ENCODE results near the gene CBLL1. TPM values are rescaled to one million over a fixed set of nuclear protein-coding genes. Genes with fewer than 3 reads are reported as not detected.

CBLL1 gene
- total RNA-seq, 1 experiment from 2014 or later: 35.0 TPM

GRCh38 chr7:107779647-107780099 is 35.7 kb downstream of the CBLL1 start:
- H2AFZ ChIP-seq (ENCODE audit: low read length): no peak overlapping the region
- no peak overlapping the region for H3K4me2 ChIP-seq (ENCODE audit: low read depth, low read length, poor library complexity, severe bottlenecking)
- H4K20me1 ChIP-seq (ENCODE audit: insufficient read depth, low read depth, low read length): no peaks in the 10 kb centered on the region
- no peak for DNase-seq
- no peaks in the 10 kb centered on the region for H3K9me2 ChIP-seq (replicated peaks; ENCODE audit: insufficient read depth, low read length)
- H3K36me3 ChIP-seq (ENCODE audit: insufficient read depth, low read length): no peaks in the 10 kb centered on the region
- H3K4me1 ChIP-seq (ENCODE audit: low read length): no peaks in the 10 kb centered on the region
- H3K27me3 ChIP-seq (ENCODE audit: low read length): no peaks in the 10 kb centered on the region
- H3K9ac ChIP-seq (ENCODE audit: low read length): no peak overlapping the region
- H3K27ac ChIP-seq (ENCODE audit: low read length): no peak overlapping the region
- no peaks in the 10 kb centered on the region for H3K9me3 ChIP-seq (ENCODE audit: low read length)
- H3K4me3 ChIP-seq (ENCODE audit: low read length): no peak overlapping the region
- H3K79me2 ChIP-seq (ENCODE audit: low read length): no peaks in the 10 kb centered on the region

- H2AFZ ChIP-seq (ENCODE audit: low read length): no peak overlapping the region
- DNase-seq: no peak
- no peaks in the 10 kb centered on the region for H4K20me1 ChIP-seq (ENCODE audit: insufficient read depth, low read depth, low read length)
- no peaks in the 10 kb centered on the region for H3K9me3 ChIP-seq (ENCODE audit: low read length)
- H3K79me2 ChIP-seq (ENCODE audit: low read length): no peaks in the 10 kb centered on the region
- no peaks in the 10 kb centered on the region for H3K27me3 ChIP-seq (ENCODE audit: low read length)
- H3K4me1 ChIP-seq (ENCODE audit: low read length): no peaks in the 10 kb centered on the region
- no peak overlapping the region for H3K4me2 ChIP-seq (ENCODE audit: low read depth, low read length, poor library complexity, severe bottlenecking)
- no peak overlapping the region for H3K4me3 ChIP-seq (ENCODE audit: low read length)
- H3K27ac ChIP-seq (ENCODE audit: low read length): no peak overlapping the region
- H3K9ac ChIP-seq (ENCODE audit: low read length): no peak overlapping the region
- H3K36me3 ChIP-seq (ENCODE audit: insufficient read depth, low read length): no peaks in the 10 kb centered on the region
- H3K9me2 ChIP-seq (replicated peaks; ENCODE audit: insufficient read depth, low read length): no peaks in the 10 kb centered on the region
These were observed 38.4 kb downstream of the CBLL1 start for GRCh38 chr7:107782374-107782773.

GRCh38 chr7:107783648-107784047 is 39.7 kb downstream of the CBLL1 start:
- no peak overlapping the region for H2AFZ ChIP-seq (ENCODE audit: low read length)
- H3K4me3 ChIP-seq (ENCODE audit: low read length): no peak overlapping the region
- no peaks in the 10 kb centered on the region for H3K36me3 ChIP-seq (ENCODE audit: insufficient read depth, low read length)
- no peaks in the 10 kb centered on the region for H3K9me2 ChIP-seq (replicated peaks; ENCODE audit: insufficient read depth, low read length)
- H3K4me1 ChIP-seq (ENCODE audit: low read length): no peaks in the 10 kb centered on the region
- no peak overlapping the region for H3K27ac ChIP-seq (ENCODE audit: low read length)
- no peaks in the 10 kb centered on the region for H3K9me3 ChIP-seq (ENCODE audit: low read length)
- no peak overlapping the region for H3K4me2 ChIP-seq (ENCODE audit: low read depth, low read length, poor library complexity, severe bottlenecking)
- no peak overlapping the region for H3K9ac ChIP-seq (ENCODE audit: low read length)
- no peaks in the 10 kb centered on the region for H4K20me1 ChIP-seq (ENCODE audit: insufficient read depth, low read depth, low read length)
- DNase-seq: no peak
- no peaks in the 10 kb centered on the region for H3K79me2 ChIP-seq (ENCODE audit: low read length)
- no peaks in the 10 kb centered on the region for H3K27me3 ChIP-seq (ENCODE audit: low read length)

- no peak overlapping the region for H3K4me3 ChIP-seq (ENCODE audit: low read length)
- H3K4me1 ChIP-seq (ENCODE audit: low read length): no peaks in the 10 kb centered on the region
- 0 out of 2 replicates have a peak, but pooled peaks cover 2% of the 10 kb centered on the region for H3K27me3 ChIP-seq (ENCODE audit: low read length)
- H3K9me2 ChIP-seq (replicated peaks; ENCODE audit: insufficient read depth, low read length): no peaks in the 10 kb centered on the region
- H3K79me2 ChIP-seq (ENCODE audit: low read length): no peaks in the 10 kb centered on the region
- no peak overlapping the region for H2AFZ ChIP-seq (ENCODE audit: low read length)
- H4K20me1 ChIP-seq (ENCODE audit: insufficient read depth, low read depth, low read length): no peaks in the 10 kb centered on the region
- no peaks in the 10 kb centered on the region for H3K9me3 ChIP-seq (ENCODE audit: low read length)
- no peak for DNase-seq
- H3K4me2 ChIP-seq (ENCODE audit: low read depth, low read length, poor library complexity, severe bottlenecking): no peak overlapping the region
- H3K9ac ChIP-seq (ENCODE audit: low read length): no peak overlapping the region
- no peaks in the 10 kb centered on the region for H3K36me3 ChIP-seq (ENCODE audit: insufficient read depth, low read length)
- no peak overlapping the region for H3K27ac ChIP-seq (ENCODE audit: low read length)
These were observed 41.2 kb downstream of the CBLL1 start for GRCh38 chr7:107785170-107785569.

GRCh38 chr7:107785926-107786325 is 42.0 kb downstream of the CBLL1 start:
- Histone ChIP-seq H3K4me1 (ENCODE audit: low read length) (no peaks in the 10 kb centered on the region), H3K9me3 (ENCODE audit: low read length) (no peaks in the 10 kb centered on the region), H3K4me2 (ENCODE audit: low read depth, low read length, poor library complexity, severe bottlenecking) (no peak overlapping the region), H3K4me3 (ENCODE audit: low read length) (no peak overlapping the region), H4K20me1 (ENCODE audit: insufficient read depth, low read depth, low read length) (no peaks in the 10 kb centered on the region), H2AFZ (ENCODE audit: low read length) (no peak overlapping the region), H3K36me3 (ENCODE audit: insufficient read depth, low read length) (no peaks in the 10 kb centered on the region), H3K27me3 (ENCODE audit: low read length) (0 out of 2 replicates have a peak, but pooled peaks cover 2% of the 10 kb centered on the region), H3K9me2 (replicated peaks; ENCODE audit: insufficient read depth, low read length) (no peaks in the 10 kb centered on the region), H3K9ac (ENCODE audit: low read length) (no peak overlapping the region), H3K27ac (ENCODE audit: low read length) (no peak overlapping the region), H3K79me2 (ENCODE audit: low read length) (no peaks in the 10 kb centered on the region)
- DNase-seq: no peak

- Histone ChIP-seq H3K4me2 (ENCODE audit: low read depth, low read length, poor library complexity, severe bottlenecking) (no peak overlapping the region), H3K9me2 (replicated peaks; ENCODE audit: insufficient read depth, low read length) (no peaks in the 10 kb centered on the region), H2AFZ (ENCODE audit: low read length) (no peak overlapping the region)
These were observed 44.3 kb downstream of the CBLL1 start for GRCh38 chr7:107788216-107788615.

GRCh38 chr7:107788662-107789061 is 44.7 kb downstream of the CBLL1 start:
- Histone ChIP-seq H3K9me2 (replicated peaks; ENCODE audit: insufficient read depth, low read length) (no peaks in the 10 kb centered on the region), H3K4me2 (ENCODE audit: low read depth, low read length, poor library complexity, severe bottlenecking) (no peak overlapping the region), H3K9me3 (ENCODE audit: low read length) (no peaks in the 10 kb centered on the region), H2AFZ (ENCODE audit: low read length) (no peak overlapping the region), H3K27me3 (ENCODE audit: low read length) (0 out of 2 replicates have a peak, but pooled peaks cover 2% of the 10 kb centered on the region), H3K9ac (ENCODE audit: low read length) (no peak overlapping the region), H3K36me3 (ENCODE audit: insufficient read depth, low read length) (no peaks in the 10 kb centered on the region), H4K20me1 (ENCODE audit: insufficient read depth, low read depth, low read length) (no peaks in the 10 kb centered on the region), H3K79me2 (ENCODE audit: low read length) (no peaks in the 10 kb centered on the region), H3K27ac (ENCODE audit: low read length) (no peak overlapping the region), H3K4me1 (ENCODE audit: low read length) (no peaks in the 10 kb centered on the region), H3K4me3 (ENCODE audit: low read length) (no peak overlapping the region)
- no peak for DNase-seq

More at GRCh38 chr7:107788216-107788615, 44.3 kb downstream of the CBLL1 start:
- H3K4me1 ChIP-seq (ENCODE audit: low read length): no peaks in the 10 kb centered on the region
- H3K27me3 ChIP-seq (ENCODE audit: low read length): 0 out of 2 replicates have a peak, but pooled peaks cover 2% of the 10 kb centered on the region
- H4K20me1 ChIP-seq (ENCODE audit: insufficient read depth, low read depth, low read length): no peaks in the 10 kb centered on the region
- H3K27ac ChIP-seq (ENCODE audit: low read length): no peak overlapping the region
- H3K36me3 ChIP-seq (ENCODE audit: insufficient read depth, low read length): no peaks in the 10 kb centered on the region
- no peaks in the 10 kb centered on the region for H3K79me2 ChIP-seq (ENCODE audit: low read length)
- DNase-seq: no peak
- no peak overlapping the region for H3K9ac ChIP-seq (ENCODE audit: low read length)
- no peak overlapping the region for H3K4me3 ChIP-seq (ENCODE audit: low read length)
- no peaks in the 10 kb centered on the region for H3K9me3 ChIP-seq (ENCODE audit: low read length)

GRCh38 chr7:107789647-107790046 is 45.7 kb downstream of the CBLL1 start:
- H2AFZ ChIP-seq (ENCODE audit: low read length): no peak overlapping the region

More at GRCh38 chr7:107789647-107790046, 45.7 kb downstream of the CBLL1 start:
- H3K36me3 ChIP-seq (ENCODE audit: insufficient read depth, low read length): no peaks in the 10 kb centered on the region
- no peak overlapping the region for H3K4me2 ChIP-seq (ENCODE audit: low read depth, low read length, poor library complexity, severe bottlenecking)
- H3K27ac ChIP-seq (ENCODE audit: low read length): no peak overlapping the region
- no peaks in the 10 kb centered on the region for H3K79me2 ChIP-seq (ENCODE audit: low read length)
- H4K20me1 ChIP-seq (ENCODE audit: insufficient read depth, low read depth, low read length): no peaks in the 10 kb centered on the region
- H3K27me3 ChIP-seq (ENCODE audit: low read length): 0 out of 2 replicates have a peak, but pooled peaks cover 2% of the 10 kb centered on the region
- no peaks in the 10 kb centered on the region for H3K9me3 ChIP-seq (ENCODE audit: low read length)
- H3K4me1 ChIP-seq (ENCODE audit: low read length): no peaks in the 10 kb centered on the region
- H3K9me2 ChIP-seq (replicated peaks; ENCODE audit: insufficient read depth, low read length): no peaks in the 10 kb centered on the region
- DNase-seq: no peak
- no peak overlapping the region for H3K4me3 ChIP-seq (ENCODE audit: low read length)
- no peak overlapping the region for H3K9ac ChIP-seq (ENCODE audit: low read length)

All from Karpas-422 (cell line).